ENCODE results near the gene LILRB5. TPM values are rescaled to one million over a fixed set of nuclear protein-coding genes. Genes with fewer than 3 reads are reported as not detected.

Gene LILRB5
- total RNA-seq, 3 donors from 2014 or later: 2.0 to 46.4 (median 4.8) TPM

DNA sequence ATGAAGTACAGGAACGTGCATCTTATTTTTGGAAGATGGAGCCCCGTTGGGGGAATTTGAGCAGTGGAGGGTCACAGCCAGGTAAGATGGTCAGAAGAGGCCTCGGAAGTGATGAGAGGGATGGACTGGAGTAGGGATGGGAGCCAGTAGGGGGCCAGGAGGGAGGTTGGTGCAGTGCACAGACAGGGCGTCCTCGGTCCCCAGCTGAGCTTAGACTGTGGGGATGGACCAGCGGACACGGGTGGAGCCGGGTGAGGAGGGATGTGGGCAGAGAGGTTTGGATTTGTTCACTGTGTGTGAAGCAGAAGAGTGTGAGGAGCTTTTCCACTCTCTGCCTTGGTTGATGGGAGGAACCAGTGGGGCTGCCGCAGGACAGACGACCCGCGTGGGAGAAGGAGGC, 45.8 kb downstream of the LILRB5 start:
- DNase-seq (ENCODE audit: low spot score in 2 of 2): no peak
- H3K36me3 ChIP-seq: peaks cover 4% of the 10 kb centered on the region
- peak overlapping the region in 1 of 2 donors; percentile 56 for H3K27ac ChIP-seq
- no peaks in the 10 kb centered on the region for H3K9me3 ChIP-seq
- TF ChIP-seq, protein P1, sequence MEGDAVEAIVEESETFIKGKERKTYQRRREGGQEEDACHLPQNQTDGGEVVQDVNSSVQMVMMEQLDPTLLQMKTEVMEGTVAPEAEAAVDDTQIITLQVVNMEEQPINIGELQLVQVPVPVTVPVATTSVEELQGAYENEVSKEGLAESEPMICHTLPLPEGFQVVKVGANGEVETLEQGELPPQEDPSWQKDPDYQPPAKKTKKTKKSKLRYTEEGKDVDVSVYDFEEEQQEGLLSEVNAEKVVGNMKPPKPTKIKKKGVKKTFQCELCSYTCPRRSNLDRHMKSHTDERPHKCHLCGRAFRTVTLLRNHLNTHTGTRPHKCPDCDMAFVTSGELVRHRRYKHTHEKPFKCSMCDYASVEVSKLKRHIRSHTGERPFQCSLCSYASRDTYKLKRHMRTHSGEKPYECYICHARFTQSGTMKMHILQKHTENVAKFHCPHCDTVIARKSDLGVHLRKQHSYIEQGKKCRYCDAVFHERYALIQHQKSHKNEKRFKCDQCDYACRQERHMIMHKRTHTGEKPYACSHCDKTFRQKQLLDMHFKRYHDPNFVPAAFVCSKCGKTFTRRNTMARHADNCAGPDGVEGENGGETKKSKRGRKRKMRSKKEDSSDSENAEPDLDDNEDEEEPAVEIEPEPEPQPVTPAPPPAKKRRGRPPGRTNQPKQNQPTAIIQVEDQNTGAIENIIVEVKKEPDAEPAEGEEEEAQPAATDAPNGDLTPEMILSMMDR (IDR thresholded peaks at IDR 0.05): no peak
- no peak for TF ChIP-seq POLR2AphosphoS5 (IDR thresholded peaks at IDR 0.05)
- H3K4me1 ChIP-seq: peaks cover 0 to 13% of the 10 kb centered on the region in 2 donors
- intact Hi-C loops (cut with DNase I; ENCODE audit: low total_unique reads): no loop called here
- no peaks in the 10 kb centered on the region for H3K27me3 ChIP-seq
- peak overlapping the region in 1 of 3 donors; percentile 46 for H3K4me3 ChIP-seq

DNA sequence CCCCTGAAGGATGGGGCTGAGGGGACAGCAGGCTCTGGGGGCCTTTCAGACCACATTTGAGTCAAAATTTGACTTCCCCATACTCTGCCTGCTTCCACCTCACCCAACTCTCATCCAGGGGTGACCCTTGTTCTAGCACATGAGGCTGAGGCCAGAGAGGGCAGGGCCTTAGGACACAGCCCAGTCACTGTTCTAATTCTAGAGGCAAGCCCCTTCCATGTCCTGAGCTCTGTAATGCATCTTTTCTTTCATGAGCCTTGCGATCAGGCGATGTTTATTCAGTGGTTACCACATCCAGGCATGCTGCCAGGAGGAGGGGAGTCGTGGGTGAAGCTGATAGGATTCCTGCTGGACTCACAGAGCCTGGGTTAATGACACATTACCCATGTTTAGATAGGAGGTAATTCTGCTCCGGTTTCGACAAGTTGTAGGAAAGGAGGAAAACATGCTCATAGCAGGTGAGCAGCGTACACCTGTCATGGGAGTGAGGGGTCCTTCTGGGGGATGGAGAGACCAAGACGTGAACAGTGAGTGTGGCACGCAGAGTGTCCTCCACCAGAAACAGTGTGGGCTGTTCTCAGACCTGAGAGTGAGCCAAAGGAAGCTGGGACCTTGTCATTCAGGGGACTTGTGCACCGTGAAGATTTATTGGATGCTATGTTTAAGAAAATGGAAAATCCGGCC, 47.1 kb downstream of the LILRB5 start:
- Histone ChIP-seq H3K4me3 (peak overlapping the region in 1 of 3 donors; percentile 46), H3K27ac (peak overlapping the region; percentile 71 to 96), H3K4me1 (peaks cover 0 to 13% of the 10 kb centered on the region in 2 donors), H3K36me3 (peaks cover 4% of the 10 kb centered on the region), H3K9me3 (no peaks in the 10 kb centered on the region), H3K27me3 (no peaks in the 10 kb centered on the region)
- TF ChIP-seq, protein P1 (IDR thresholded peaks at IDR 0.05): no peak
- TF ChIP-seq POLR2AphosphoS5 (IDR thresholded peaks at IDR 0.05) (peak in 2 of 3 donors; percentile 61 to 82), POLR2A (IDR thresholded peaks at IDR 0.05) (no peak)
- intact Hi-C loops (cut with DNase I; ENCODE audit: low total_unique reads): no loop called here
- peak; percentile 75 to 76 for DNase-seq (ENCODE audit: low spot score in 2 of 2)

DNA sequence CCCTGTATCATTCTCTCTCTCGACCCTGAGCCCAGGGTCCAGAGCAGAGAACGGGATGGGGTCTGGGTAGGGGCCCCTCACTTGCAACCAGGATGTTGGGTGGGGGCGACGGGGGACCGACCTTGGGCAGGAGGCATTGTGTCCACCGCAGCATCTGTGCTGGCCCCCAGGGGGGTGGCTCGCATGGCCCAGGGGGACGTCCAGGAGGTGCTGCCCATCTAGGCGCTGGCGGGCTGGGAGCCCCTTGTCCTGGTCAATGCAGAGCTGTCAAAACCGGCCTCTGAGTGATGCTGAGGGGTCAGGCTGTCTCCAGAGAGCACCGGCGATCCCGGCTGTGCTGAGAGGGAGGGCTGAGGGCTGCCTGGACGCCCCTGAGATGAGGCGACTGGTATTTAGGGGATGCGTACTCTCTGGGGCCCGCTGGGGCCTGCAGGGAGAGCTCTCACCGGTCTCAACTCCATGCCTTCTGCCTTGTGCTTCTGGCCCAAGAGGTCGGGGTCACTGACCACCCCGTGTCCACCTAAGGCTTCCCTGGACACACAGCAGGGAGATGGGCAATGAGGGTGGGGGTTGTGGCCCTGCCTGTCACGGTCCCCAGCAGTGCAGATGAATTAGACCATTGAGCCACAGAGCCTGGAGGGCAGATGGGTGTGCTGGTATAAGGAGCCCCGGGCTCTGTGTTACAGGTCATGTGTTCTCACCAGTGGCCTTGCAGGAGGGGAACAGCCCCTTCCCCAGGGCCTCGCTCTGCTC, 47.8 kb downstream of the LILRB5 start:
- H3K4me1 ChIP-seq: peaks cover 0 to 13% of the 10 kb centered on the region in 2 donors
- peaks cover 4% of the 10 kb centered on the region for H3K36me3 ChIP-seq
- TF ChIP-seq POLR2A (IDR thresholded peaks at IDR 0.05): no peak
- TF ChIP-seq POLR2AphosphoS5 (IDR thresholded peaks at IDR 0.05): peak in 1 of 3 donors; percentile 5
- no peaks in the 10 kb centered on the region for H3K9me3 ChIP-seq
- intact Hi-C loops (cut with DNase I; ENCODE audit: low total_unique reads): no loop called here
- H3K4me3 ChIP-seq: peak overlapping the region in 1 of 3 donors; percentile 46
- no peak for DNase-seq (ENCODE audit: low spot score in 2 of 2)
- H3K27ac ChIP-seq: peak overlapping the region; percentile 71 to 96
- no peaks in the 10 kb centered on the region for H3K27me3 ChIP-seq

DNA sequence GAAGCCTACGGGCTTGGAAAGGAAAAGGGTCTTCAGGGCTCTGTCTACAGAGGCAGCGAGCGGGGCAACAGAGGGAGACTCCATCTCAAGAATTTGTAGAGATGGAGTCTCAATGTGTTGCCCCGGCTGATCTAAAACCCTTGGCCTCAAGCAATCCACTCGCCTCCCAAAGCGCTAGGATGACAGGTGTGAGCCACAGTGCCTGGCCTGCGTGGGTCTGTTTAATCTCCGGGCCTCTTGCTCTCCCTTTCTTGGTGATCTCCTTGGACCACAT, 48.4 kb downstream of the LILRB5 start:
- Histone ChIP-seq H3K4me3 (no peak overlapping the region), H3K9me3 (no peaks in the 10 kb centered on the region), H3K27ac (peak overlapping the region; percentile 71 to 96), H3K27me3 (no peaks in the 10 kb centered on the region), H3K36me3 (peaks cover 4% of the 10 kb centered on the region), H3K4me1 (peaks cover 0 to 16% of the 10 kb centered on the region in 2 donors)
- TF ChIP-seq, protein P1 (IDR thresholded peaks at IDR 0.05): no peak
- TF ChIP-seq POLR2AphosphoS5 (IDR thresholded peaks at IDR 0.05) (no peak), POLR2A (IDR thresholded peaks at IDR 0.05) (no peak)
- no peak for DNase-seq (ENCODE audit: low spot score in 2 of 2)
- intact Hi-C loops (cut with DNase I; ENCODE audit: low total_unique reads): loop anchor here (1.0 kb wide), 1 partner anchor 25 kb away; no protein-coding TSS in a partner anchor

DNA sequence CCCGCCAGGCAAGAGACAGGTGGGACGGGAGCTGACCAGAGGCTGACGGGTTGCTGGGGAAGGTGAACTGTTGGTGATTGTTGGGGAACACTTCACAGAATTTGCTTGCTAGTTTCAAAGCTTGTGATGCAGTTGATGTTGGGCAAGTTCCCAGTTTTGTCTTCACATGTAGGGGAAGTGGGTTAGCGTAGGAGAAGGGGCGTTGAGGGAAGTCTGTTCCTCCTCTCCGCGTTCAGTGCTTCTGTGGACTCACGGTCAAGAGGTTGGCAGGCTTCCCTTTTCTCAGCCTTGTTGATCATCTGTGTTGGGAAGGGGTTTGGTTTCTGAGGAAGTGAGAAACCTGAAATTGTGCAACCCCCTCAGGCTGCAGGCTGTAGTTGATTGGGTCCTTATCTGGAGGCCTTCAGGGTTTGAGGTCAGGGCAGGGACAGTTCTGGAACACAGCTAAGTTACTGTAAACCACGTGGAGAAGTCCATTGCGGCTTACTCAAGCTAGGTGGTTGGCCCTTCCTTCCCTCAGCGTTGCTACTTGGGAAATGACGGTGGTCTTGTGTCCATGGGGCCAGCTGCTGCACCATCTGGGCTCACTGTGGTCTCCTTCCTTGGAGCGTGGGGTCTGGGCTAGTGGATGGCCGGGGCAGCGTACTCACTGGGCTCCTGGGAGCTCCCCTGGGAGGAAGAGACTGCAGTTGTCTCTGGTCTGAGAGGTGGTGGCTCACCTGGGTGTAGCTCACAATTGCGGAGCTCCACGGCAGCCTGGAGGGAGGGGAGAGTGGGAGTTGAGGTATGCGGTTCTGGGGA, 48.9 kb downstream of the LILRB5 start:
- no peaks in the 10 kb centered on the region for H3K9me3 ChIP-seq
- DNase-seq (ENCODE audit: low spot score in 2 of 2): peak in 1 of 2 donors; percentile 62
- peaks cover 4% of the 10 kb centered on the region for H3K36me3 ChIP-seq
- H3K4me1 ChIP-seq: peaks cover 0 to 18% of the 10 kb centered on the region in 2 donors
- peak overlapping the region in 1 of 3 donors; percentile 45 for H3K4me3 ChIP-seq
- TF ChIP-seq, protein P1 (IDR thresholded peaks at IDR 0.05): no peak
- no peak for TF ChIP-seq POLR2A (IDR thresholded peaks at IDR 0.05)
- peak; percentile 36 to 77 (median 62) for TF ChIP-seq POLR2AphosphoS5 (IDR thresholded peaks at IDR 0.05)
- no peaks in the 10 kb centered on the region for H3K27me3 ChIP-seq
- intact Hi-C loops (cut with DNase I; ENCODE audit: low total_unique reads): loop anchor here (1.0 kb wide), 1 partner anchor 25 kb away; no protein-coding TSS in a partner anchor
- peak overlapping the region; percentile 73 to 96 for H3K27ac ChIP-seq

Measured in breast epithelium (tissue), 4 donors.